ENCODE data around the gene RTN4.

DNA sequence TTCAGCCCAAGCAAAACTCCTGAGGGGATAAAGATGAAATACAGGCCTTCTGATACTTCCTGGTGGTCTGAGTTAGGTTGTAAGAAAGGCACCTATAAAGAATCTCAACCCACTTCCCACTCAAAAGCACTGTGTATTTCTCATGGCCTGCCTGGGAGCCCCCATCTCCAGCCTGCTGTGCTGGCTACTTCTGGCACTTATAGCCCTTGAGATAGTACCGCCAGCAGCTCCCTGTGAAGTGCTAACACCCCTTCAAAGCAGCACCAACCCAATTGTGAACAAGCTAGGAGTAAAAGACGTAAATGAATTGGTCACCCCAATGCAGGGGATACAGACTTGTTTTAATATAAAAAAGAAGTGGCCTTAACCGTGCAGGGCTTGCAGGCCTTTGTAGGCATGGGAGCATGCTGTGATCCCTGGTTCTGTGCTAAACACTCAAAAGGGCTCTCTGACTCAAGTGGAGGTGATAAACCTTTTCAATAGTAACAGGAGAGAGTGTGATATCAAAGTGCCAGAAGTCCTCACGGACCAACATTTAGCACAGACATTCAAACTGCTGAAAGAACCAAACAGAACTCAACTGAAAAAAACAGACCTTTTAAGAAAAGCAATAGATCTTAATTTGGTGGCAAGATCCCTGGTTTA is 80.8 kb downstream of the RTN4 start:
- TF ChIP-seq, protein P1, sequence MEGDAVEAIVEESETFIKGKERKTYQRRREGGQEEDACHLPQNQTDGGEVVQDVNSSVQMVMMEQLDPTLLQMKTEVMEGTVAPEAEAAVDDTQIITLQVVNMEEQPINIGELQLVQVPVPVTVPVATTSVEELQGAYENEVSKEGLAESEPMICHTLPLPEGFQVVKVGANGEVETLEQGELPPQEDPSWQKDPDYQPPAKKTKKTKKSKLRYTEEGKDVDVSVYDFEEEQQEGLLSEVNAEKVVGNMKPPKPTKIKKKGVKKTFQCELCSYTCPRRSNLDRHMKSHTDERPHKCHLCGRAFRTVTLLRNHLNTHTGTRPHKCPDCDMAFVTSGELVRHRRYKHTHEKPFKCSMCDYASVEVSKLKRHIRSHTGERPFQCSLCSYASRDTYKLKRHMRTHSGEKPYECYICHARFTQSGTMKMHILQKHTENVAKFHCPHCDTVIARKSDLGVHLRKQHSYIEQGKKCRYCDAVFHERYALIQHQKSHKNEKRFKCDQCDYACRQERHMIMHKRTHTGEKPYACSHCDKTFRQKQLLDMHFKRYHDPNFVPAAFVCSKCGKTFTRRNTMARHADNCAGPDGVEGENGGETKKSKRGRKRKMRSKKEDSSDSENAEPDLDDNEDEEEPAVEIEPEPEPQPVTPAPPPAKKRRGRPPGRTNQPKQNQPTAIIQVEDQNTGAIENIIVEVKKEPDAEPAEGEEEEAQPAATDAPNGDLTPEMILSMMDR (IDR thresholded peaks at IDR 0.05; ENCODE audit: low read depth, low read length) = no peak
- no peak for TF ChIP-seq EZH2phosphoT487 (IDR thresholded peaks at IDR 0.05; ENCODE audit: low read depth)

Measured in OCI-LY3 (cell line).